WTC11 (cell line): ENCODE data around the gene SH3D19. TPM values are rescaled to one million over a fixed set of nuclear protein-coding genes. Genes with fewer than 3 reads are reported as not detected.

Experiments
- ATAC-seq: fragments of 200-7000 bp; cut with Tn5 transposase; 2 replicates; pipeline ENCODE4 v1.10.0; 2021; ENCODE audit warnings: mild to moderate bottlenecking, moderate library complexity
- CTCF ChIA-PET: fragments of 300-600 bp; sonication (Branson Sonifier 250); formaldehyde crosslinking; loops from one replicate; lab custom pipeline; 2021; ENCODE audit warnings: antibody characterized with exemption; lab: Charles Lee
- POLR2A ChIA-PET: fragments of 350-600 bp; sonication (Branson Sonifier 250); formaldehyde crosslinking; loops from one replicate; lab custom pipeline; 2021; ENCODE audit warnings: antibody characterized with exemption; lab: Charles Lee
- DNase-seq: peaks from one replicate; pipeline ENCODE4 v3.0.0; 2021; ENCODE audit warnings: low spot score
- H3K27ac Mint-ChIP-seq: 2 replicates; pipeline ENCODE4 v1.8.0; 2021; ENCODE audit warnings: mixed read lengths
- H3K27me3 Mint-ChIP-seq: 2 replicates; pipeline ENCODE4 v1.8.0; 2021; ENCODE audit warnings: low read depth, mild to moderate bottlenecking, moderate library complexity, mixed read lengths
- H3K36me3 Mint-ChIP-seq: 2 replicates; pipeline ENCODE4 v1.8.0; 2021; ENCODE audit warnings: mixed read lengths
- H3K4me1 Mint-ChIP-seq: 2 replicates; pipeline ENCODE4 v1.8.0; 2022; ENCODE audit warnings: mixed read lengths
- H3K4me3 Mint-ChIP-seq: 2 replicates; pipeline ENCODE4 v1.8.0; 2021; ENCODE audit warnings: mild to moderate bottlenecking, moderate library complexity, mixed read lengths
- H3K9me3 Mint-ChIP-seq: 2 replicates; pipeline ENCODE4 v1.8.0; 2021; ENCODE audit warnings: mixed read lengths
- ATF1 ChIP-seq: sonication (generic); formaldehyde crosslinking; IDR thresholded peaks from 2 replicates; pipeline ENCODE4 v1.8.1; 2023; ENCODE audit warnings: mild to moderate bottlenecking, moderate library complexity, missing genetic modification reagents
- ATF6 ChIP-seq: sonication (generic); formaldehyde crosslinking; IDR thresholded peaks from 2 replicates; pipeline ENCODE4 v1.8.1; 2023; ENCODE audit warnings: mild to moderate bottlenecking, missing genetic modification reagents
- CREB1 ChIP-seq: sonication (generic); formaldehyde crosslinking; IDR thresholded peaks from 2 replicates; pipeline ENCODE4 v1.8.0; 2023; ENCODE audit warnings: mild to moderate bottlenecking, missing genetic modification reagents
- E2F1 ChIP-seq: sonication (generic); formaldehyde crosslinking; IDR thresholded peaks from 2 replicates; pipeline ENCODE4 v1.8.0; 2022; ENCODE audit warnings: mild to moderate bottlenecking, missing genetic modification reagents
- ELF4 ChIP-seq: sonication (generic); formaldehyde crosslinking; IDR thresholded peaks from 2 replicates; pipeline ENCODE4 v1.8.1; 2022; ENCODE audit warnings: low read depth, mild to moderate bottlenecking, moderate library complexity, missing genetic modification reagents
- EMX1 ChIP-seq: fragments of 250-450 bp; sonication (Bioruptor Pico); IDR thresholded peaks from 2 replicates; pipeline ENCODE4 v1.8.0; 2021; ENCODE audit warnings: mild to moderate bottlenecking
- MAX ChIP-seq: sonication (generic); formaldehyde crosslinking; IDR thresholded peaks from 2 replicates; pipeline ENCODE4 v1.8.0; 2022; ENCODE audit warnings: mild to moderate bottlenecking, missing genetic modification reagents
- NFYB ChIP-seq: sonication (generic); formaldehyde crosslinking; conservative IDR thresholded peaks from 2 replicates; pipeline ENCODE4 v1.8.0; 2022; ENCODE audit warnings: low read depth, missing genetic modification reagents
- PREB ChIP-seq: sonication (generic); formaldehyde crosslinking; IDR thresholded peaks from 2 replicates; pipeline ENCODE4 v1.8.1; 2022; ENCODE audit warnings: mild to moderate bottlenecking, missing genetic modification reagents, moderate library complexity, borderline replicate concordance
- RORB ChIP-seq: fragments of 250-450 bp; sonication (Bioruptor Pico); IDR thresholded peaks from 2 replicates; pipeline ENCODE4 v1.9.0; 2021; ENCODE audit warnings: mild to moderate bottlenecking
- TEAD4 ChIP-seq: sonication (generic); formaldehyde crosslinking; IDR thresholded peaks from 2 replicates; pipeline ENCODE4 v1.8.0; 2022; ENCODE audit warnings: mild to moderate bottlenecking, missing genetic modification reagents
- USF1 ChIP-seq: sonication (generic); formaldehyde crosslinking; IDR thresholded peaks from 2 replicates; pipeline ENCODE4 v1.8.0; 2022; ENCODE audit warnings: mild to moderate bottlenecking, missing genetic modification reagents
- ZNF121 ChIP-seq: sonication (generic); formaldehyde crosslinking; IDR thresholded peaks from 2 replicates; pipeline ENCODE4 v1.8.0; 2023; ENCODE audit warnings: missing genetic modification reagents
- ZNF138 ChIP-seq: sonication (generic); formaldehyde crosslinking; conservative IDR thresholded peaks from 2 replicates; pipeline ENCODE4 v1.8.1; 2022; ENCODE audit warnings: mild to moderate bottlenecking, moderate library complexity, missing genetic modification reagents
- ZNF263 ChIP-seq: sonication (generic); formaldehyde crosslinking; IDR thresholded peaks from 2 replicates; pipeline ENCODE4 v1.8.1; 2022; ENCODE audit warnings: low read depth, mild to moderate bottlenecking, moderate library complexity, missing genetic modification reagents
- ZNF512 ChIP-seq: sonication (generic); formaldehyde crosslinking; IDR thresholded peaks from 2 replicates; pipeline ENCODE4 v1.8.1; 2022; ENCODE audit warnings: missing genetic modification reagents, borderline replicate concordance
- total RNA-seq: library from RNA; stranded (reverse); gene quantifications from 3 replicates; pipeline ENCODE4 v1.2.3, GENCODE V29; 2021

The SH3D19 gene
- total RNA-seq, 1 experiment from 2014 or later = 41.6 TPM

- Mint-ChIP-seq H3K27ac (peak overlapping the region; percentile 71; the same call in 1 of the 2 replicates), H3K36me3 (peaks cover 18% of the 10 kb centered on the region), H3K4me3 (no peak overlapping the region), H3K4me1 (peaks cover 40% of the 10 kb centered on the region), H3K27me3 (no peaks in the 10 kb centered on the region), H3K9me3 (peaks cover 3% of the 10 kb centered on the region)
- TF ChIP-seq ZNF121 (CRISPR knock-in tag) (0 out of 2 replicates have a peak, but pooled peaks have one; percentile 27), NFYB (CRISPR knock-in tag) (no peak)
- ATAC-seq = no peak
- CTCF ChIA-PET = interaction anchor here (0.7 kb wide), 1 partner anchor 38 kb away, joined by 3 read pairs; the partner anchor contains the start of gene PRSS48
- POLR2A ChIA-PET = no interaction called here
- no peak for DNase-seq
Measured at GRCh38 chr4:151315212-151315886, 10.1 kb downstream of the SH3D19 start.

- peaks cover 38% of the 10 kb centered on the region for H3K4me1 Mint-ChIP-seq
- CTCF ChIA-PET = interaction anchor here (0.7 to 1.5 kb wide), 3 partner anchors 10 to 198 kb away, joined by 3 to 5 read pairs (median 4); partner anchors contain the start of gene PRSS48
Measured at GRCh38 chr4:151314479-151314878, 10.9 kb downstream of the SH3D19 start.

More at GRCh38 chr4:151314479-151314878, 10.9 kb downstream of the SH3D19 start:
- Mint-ChIP-seq H3K27me3 (no peaks in the 10 kb centered on the region), H3K36me3 (peaks cover 15% of the 10 kb centered on the region), H3K4me3 (no peak overlapping the region), H3K9me3 (peaks cover 3% of the 10 kb centered on the region), H3K27ac (peak overlapping the region; percentile 85)
- peak; percentile 36 for ATAC-seq
- POLR2A ChIA-PET = interaction anchor here (0.7 kb wide), 1 partner anchor 10 kb away, joined by 3 read pairs; no protein-coding TSS in a partner anchor
- no peak for DNase-seq
- no peak for TF ChIP-seq CREB1 (CRISPR knock-in tag)
- TF ChIP-seq USF1 (CRISPR knock-in tag) = no peak
- no peak for TF ChIP-seq EMX1 (CRISPR knock-in tag)
- no peak for TF ChIP-seq ATF1 (CRISPR knock-in tag)
- no peak for TF ChIP-seq ZNF138
- TF ChIP-seq MAX (CRISPR knock-in tag) = no peak
- TF ChIP-seq ELF4 = no peak
- no peak for TF ChIP-seq RORB (CRISPR knock-in tag)
- TF ChIP-seq ZNF263 (CRISPR knock-in tag) = no peak
- TF ChIP-seq PREB = no peak
- TF ChIP-seq ATF6 (CRISPR knock-in tag) = no peak
- no peak for TF ChIP-seq E2F1 (CRISPR knock-in tag)
- TF ChIP-seq ZNF512 (CRISPR knock-in tag) = no peak
- no peak for TF ChIP-seq TEAD4
